HepG2 (cell line): ENCODE data around the gene KMT5C. TPM values are rescaled to one million over a fixed set of nuclear protein-coding genes. Genes with fewer than 3 reads are reported as not detected.

Experiments
- ARNT ChIP-seq: fragments of 450-650 bp; IDR thresholded peaks from 2 replicates; pipeline ENCODE4 v1.6.1; 2017
- CENPBD1 ChIP-seq: sonication (generic); formaldehyde crosslinking; IDR thresholded peaks from 2 replicates; pipeline ENCODE4 v1.8.0; 2022; ENCODE audit warnings: missing genetic modification reagents, low read depth, mild to moderate bottlenecking, borderline replicate concordance
- CHD4 ChIP-seq: fragments of 200-600 bp; sonication (generic); IDR thresholded peaks from 2 replicates; pipeline ENCODE4 v1.7.0; 2017; ENCODE audit warnings: mild to moderate bottlenecking, low read length, borderline replicate concordance
- DMAP1 ChIP-seq: IDR thresholded peaks from 2 replicates; pipeline ENCODE4 v1.6.1; 2016
- GRHL1 ChIP-seq: sonication (generic); formaldehyde crosslinking; conservative IDR thresholded peaks from 2 replicates; pipeline ENCODE4 v1.8.0; 2022; ENCODE audit warnings: missing genetic modification reagents
- HNRNPLL ChIP-seq: fragments of 200-400 bp; formaldehyde crosslinking; IDR thresholded peaks from 2 replicates; pipeline ENCODE4 v1.6.1; 2017; ENCODE audit warnings: mild to moderate bottlenecking, low read depth, low read length; ENCODE audit not compliant: poor library complexity, severe bottlenecking
- IKZF4 ChIP-seq: sonication (generic); formaldehyde crosslinking; IDR thresholded peaks from 2 replicates; pipeline ENCODE4 v1.5.1; 2020; ENCODE audit warnings: borderline replicate concordance, mild to moderate bottlenecking, low read depth, missing genetic modification reagents; ENCODE audit errors: not compliant biosample characterization
- MAX ChIP-seq: IDR thresholded peaks from 2 replicates; pipeline ENCODE4 v1.6.1; 2012; ENCODE audit warnings: inconsistent platforms
- MTF1 ChIP-seq: sonication (generic); formaldehyde crosslinking; IDR thresholded peaks from 2 replicates; pipeline ENCODE4 v1.5.0; 2020; ENCODE audit warnings: missing genetic modification reagents
- NCOA1 ChIP-seq: sonication (generic); formaldehyde crosslinking; IDR thresholded peaks from 2 replicates; pipeline ENCODE4 v1.9.0; 2021; ENCODE audit warnings: missing genetic modification reagents
- NFATC3 ChIP-seq: sonication (generic); formaldehyde crosslinking; IDR thresholded peaks from 2 replicates; pipeline ENCODE4 v1.5.1; 2020; ENCODE audit warnings: mild to moderate bottlenecking, missing genetic modification reagents
- NR2F2 ChIP-seq: IDR thresholded peaks from 2 replicates; pipeline ENCODE4 v1.6.1; 2012; ENCODE audit warnings: low read depth, inconsistent platforms, borderline replicate concordance
- THYN1 ChIP-seq: sonication (generic); formaldehyde crosslinking; IDR thresholded peaks from 2 replicates; pipeline ENCODE4 v1.8.1; 2023; ENCODE audit warnings: low read depth, mild to moderate bottlenecking, moderate library complexity, missing genetic modification reagents, borderline replicate concordance
- TOE1 ChIP-seq: sonication (generic); formaldehyde crosslinking; IDR thresholded peaks from 2 replicates; pipeline ENCODE4 v1.4.0; 2020; ENCODE audit warnings: mild to moderate bottlenecking, missing genetic modification reagents
- YEATS2 ChIP-seq: sonication (generic); formaldehyde crosslinking; IDR thresholded peaks from 2 replicates; pipeline ENCODE4 v1.4.0; 2020; ENCODE audit warnings: missing genetic modification reagents, borderline replicate concordance
- ZBTB7A ChIP-seq: sonication (generic); formaldehyde crosslinking; IDR thresholded peaks from 2 replicates; pipeline ENCODE4 v1.8.0; 2022; ENCODE audit warnings: mild to moderate bottlenecking, missing genetic modification reagents
- ZNF160 ChIP-seq: sonication (generic); formaldehyde crosslinking; IDR thresholded peaks from 2 replicates; pipeline ENCODE4 v1.8.0; 2022; ENCODE audit warnings: mild to moderate bottlenecking, inconsistent platforms, missing genetic modification reagents
- ZNF24 ChIP-seq: fragments of 450-650 bp; IDR thresholded peaks from 2 replicates; pipeline ENCODE4 v1.6.1; 2017; ENCODE audit warnings: antibody characterized with exemption, mild to moderate bottlenecking
- ZNF3 ChIP-seq: IDR thresholded peaks from 2 replicates; pipeline ENCODE4 v1.7.0; 2017; ENCODE audit warnings: inconsistent platforms
- ZNF331 ChIP-seq: sonication (generic); formaldehyde crosslinking; IDR thresholded peaks from 2 replicates; pipeline ENCODE4 v1.4.0; 2020; ENCODE audit warnings: missing genetic modification reagents
- ZNF33B ChIP-seq: sonication (generic); formaldehyde crosslinking; IDR thresholded peaks from 2 replicates; pipeline ENCODE4 v1.5.1; 2020; ENCODE audit warnings: mild to moderate bottlenecking, missing genetic modification reagents
- ZNF441 ChIP-seq: sonication (generic); formaldehyde crosslinking; IDR thresholded peaks from 2 replicates; pipeline ENCODE4 v1.7.0; 2021; ENCODE audit warnings: missing genetic modification reagents, borderline replicate concordance
- ZNF83 ChIP-seq: sonication (generic); formaldehyde crosslinking; IDR thresholded peaks from 2 replicates; pipeline ENCODE4 v1.4.0; 2020; ENCODE audit warnings: missing genetic modification reagents, mild to moderate bottlenecking, borderline replicate concordance
- polyA plus RNA-seq, 8 experiments: library from polyadenylated mRNA; depleted of rRNA in 3 of 8; stranded (reverse) in 7 of 8; unstranded in 1 of 8; fragments of >200 nt; fragmentation: Illumina TruSeq in 4 of 8; extraction: Trizol in 4 of 8; gene quantifications; 2 replicates each; pipeline versions ENCODE4 v1.2.1 to v1.2.3, GENCODE V29; 2011 to 2016; ENCODE audit warnings: low read depth in 4 of 8, missing spikeins in 1 of 8, mixed read lengths in 1 of 8; ENCODE audit not compliant: insufficient read depth in 1 of 8
- total RNA-seq, 5 experiments: library from RNA; depleted of rRNA; stranded (reverse); fragments of >200 nt; fragmentation: Illumina TruSeq; extraction: Trizol; gene quantifications; 2 replicates each; pipeline ENCODE4 v1.2.3, GENCODE V29; 2016; ENCODE audit warnings: low read depth in 1 of 5
- TF ChIP-seq, protein P1 (sequence below): sonication (generic); formaldehyde crosslinking; IDR thresholded peaks from 2 replicates; pipeline ENCODE4 v1.8.0; 2022; ENCODE audit warnings: mild to moderate bottlenecking, missing genetic modification reagents
- TF ChIP-seq, protein P2 (sequence below): sonication (generic); formaldehyde crosslinking; IDR thresholded peaks from 2 replicates; pipeline ENCODE4 v1.4.0; 2020; ENCODE audit warnings: low read depth, mild to moderate bottlenecking, missing genetic modification reagents

Gene KMT5C
- total and polyA plus RNA-seq, 2 of the 13 experiments (the other 11 are each of a cell fraction or from before 2014, with no cell fraction given), result 5.5 to 9.0 TPM

DNA sequence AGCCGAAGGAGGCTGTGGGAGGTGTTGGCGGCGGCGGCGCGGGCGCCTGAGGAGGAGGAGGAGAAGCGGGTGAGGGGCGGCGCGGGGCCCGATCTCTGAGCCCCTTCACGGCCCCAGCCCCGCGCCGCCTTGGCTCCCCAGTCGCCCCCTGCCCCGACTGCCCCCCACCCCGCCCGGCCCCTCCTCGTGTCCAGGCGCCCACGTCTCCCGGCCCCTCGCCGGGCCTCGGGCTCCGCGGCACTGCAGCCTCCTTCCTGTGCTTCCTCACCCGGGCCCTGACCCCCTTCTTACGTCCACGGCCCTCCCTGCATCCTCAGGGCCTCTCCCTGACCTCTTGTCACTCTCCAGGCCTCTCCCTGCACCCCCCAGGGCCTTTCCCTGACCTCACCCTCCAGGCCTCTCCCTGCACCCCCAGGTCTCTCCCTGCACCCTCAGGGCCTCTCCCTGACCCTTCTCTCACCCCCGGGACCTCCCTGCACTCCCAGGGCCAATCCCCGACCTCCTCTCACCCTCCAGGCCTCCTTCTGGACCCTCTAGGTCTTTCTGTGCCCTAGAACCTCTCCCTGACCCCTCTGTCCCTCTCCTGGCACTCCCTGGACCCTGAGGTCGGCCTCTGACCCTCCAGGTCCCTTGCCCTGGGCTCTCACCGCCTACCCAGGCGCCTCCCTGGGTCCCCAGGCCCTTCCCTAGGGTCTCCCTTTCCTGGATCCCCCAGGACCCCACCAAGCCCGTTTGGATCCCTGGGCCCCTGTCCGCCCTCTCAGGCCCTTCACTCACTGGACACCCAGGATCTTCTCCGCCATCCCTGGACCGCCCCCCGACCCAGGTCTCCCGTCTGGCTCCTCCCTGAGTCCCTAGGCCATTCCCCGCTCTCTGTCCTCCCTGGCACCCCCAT lies 460 bp downstream of the KMT5C start (continued):
- no peak for TF ChIP-seq TOE1 (CRISPR knock-in tag)
- no peak for TF ChIP-seq NFATC3 (CRISPR knock-in tag)
- TF ChIP-seq ZNF3 (CRISPR knock-in tag), result no peak
- no peak for TF ChIP-seq ZNF83 (CRISPR knock-in tag)
- no peak for TF ChIP-seq ZNF160 (CRISPR knock-in tag)
- TF ChIP-seq NCOA1 (CRISPR knock-in tag), result peak; percentile 74; the same call in 1 of the 2 replicates
- TF ChIP-seq MTF1 (CRISPR knock-in tag), result no peak
- no peak for TF ChIP-seq ZNF33B (CRISPR knock-in tag)
- TF ChIP-seq CHD4, result no peak
- no peak for TF ChIP-seq THYN1 (CRISPR knock-in tag)
- TF ChIP-seq, protein P1, sequence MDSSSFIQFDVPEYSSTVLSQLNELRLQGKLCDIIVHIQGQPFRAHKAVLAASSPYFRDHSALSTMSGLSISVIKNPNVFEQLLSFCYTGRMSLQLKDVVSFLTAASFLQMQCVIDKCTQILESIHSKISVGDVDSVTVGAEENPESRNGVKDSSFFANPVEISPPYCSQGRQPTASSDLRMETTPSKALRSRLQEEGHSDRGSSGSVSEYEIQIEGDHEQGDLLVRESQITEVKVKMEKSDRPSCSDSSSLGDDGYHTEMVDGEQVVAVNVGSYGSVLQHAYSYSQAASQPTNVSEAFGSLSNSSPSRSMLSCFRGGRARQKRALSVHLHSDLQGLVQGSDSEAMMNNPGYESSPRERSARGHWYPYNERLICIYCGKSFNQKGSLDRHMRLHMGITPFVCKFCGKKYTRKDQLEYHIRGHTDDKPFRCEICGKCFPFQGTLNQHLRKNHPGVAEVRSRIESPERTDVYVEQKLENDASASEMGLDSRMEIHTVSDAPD, result no peak
- TF ChIP-seq ZNF331 (CRISPR knock-in tag), result 0 out of 2 replicates have a peak, but pooled peaks have one; percentile 15
- TF ChIP-seq NR2F2, result no peak
- TF ChIP-seq DMAP1 (CRISPR knock-in tag), result no peak
- TF ChIP-seq MAX, result 0 out of 2 replicates have a peak, but pooled peaks have one; percentile 1
- TF ChIP-seq, protein P2, sequence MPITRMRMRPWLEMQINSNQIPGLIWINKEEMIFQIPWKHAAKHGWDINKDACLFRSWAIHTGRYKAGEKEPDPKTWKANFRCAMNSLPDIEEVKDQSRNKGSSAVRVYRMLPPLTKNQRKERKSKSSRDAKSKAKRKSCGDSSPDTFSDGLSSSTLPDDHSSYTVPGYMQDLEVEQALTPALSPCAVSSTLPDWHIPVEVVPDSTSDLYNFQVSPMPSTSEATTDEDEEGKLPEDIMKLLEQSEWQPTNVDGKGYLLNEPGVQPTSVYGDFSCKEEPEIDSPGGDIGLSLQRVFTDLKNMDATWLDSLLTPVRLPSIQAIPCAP (CRISPR knock-in tag), result no peak
- no peak for TF ChIP-seq IKZF4 (CRISPR knock-in tag)
- TF ChIP-seq CENPBD1, result no peak
- no peak for TF ChIP-seq ZNF24
- TF ChIP-seq GRHL1, result no peak
- no peak for TF ChIP-seq ZNF441 (CRISPR knock-in tag)
- no peak for TF ChIP-seq YEATS2 (CRISPR knock-in tag)
- TF ChIP-seq ARNT, result no peak
- no peak for TF ChIP-seq ZBTB7A
- no peak for TF ChIP-seq HNRNPLL
